Endothelial cell of umbilical vein (primary cell): Measurements from ENCODE around the gene TRPM5. TPM values are rescaled to one million over a fixed set of nuclear protein-coding genes. Genes with fewer than 3 reads are reported as not detected.

Experiments
- BruUV-seq: library from RNA; stranded (reverse); fragments of 400-500 nt; replicated peaks from 2 replicates; lab custom pipeline; 2021; lab: Mats Ljungman, UMichigan
- CTCF ChIA-PET: fragments of 300-600, 350-600 bp; sonication (Branson Sonifier 250); formaldehyde crosslinking; loops from one replicate; lab custom pipeline; 2021; ENCODE audit warnings: antibody characterized with exemption, inconsistent platforms; lab: Charles Lee
- POLR2A ChIA-PET: fragments of 300-600, 350-600 bp; sonication (Branson Sonifier 250); formaldehyde crosslinking; loops from one replicate; lab custom pipeline; 2021; ENCODE audit warnings: antibody characterized with exemption, inconsistent platforms; lab: Charles Lee
- DNase-seq: peaks from one replicate; pipeline ENCODE4 v3.0.0-alpha.2; 2011; ENCODE audit warnings: low read depth, low spot score
- FAIRE-seq: peaks from 2 replicates; lab custom pipeline; 2011; peaks lifted over from hg19 to GRCh38; lab: Jason Lieb, UNC
- H2AFZ ChIP-seq: 2 replicates; pipeline ENCODE4 v1.6.0; 2012; ENCODE audit warnings: low read depth, low read length, control low read depth, inconsistent platforms
- H3K27ac ChIP-seq: 2 replicates; pipeline ENCODE4 v1.5.1; 2011; ENCODE audit warnings: low read depth, mild to moderate bottlenecking, control low read depth, low read length, moderate library complexity; ENCODE audit not compliant: insufficient read depth
- H3K27me3 ChIP-seq, 2 experiments: 2 replicates each; pipeline versions ENCODE4 v1.6.0 to v1.6.1; 2011; ENCODE audit warnings: low read length in 2 of 2, mixed read lengths in 1 of 2; ENCODE audit not compliant: control insufficient read depth in 2 of 2, insufficient read depth in 2 of 2
- H3K36me3 ChIP-seq, 2 experiments: 2 replicates in 1 of 2; 3 replicates in 1 of 2; pipeline ENCODE4 v1.5.1; 2011; ENCODE audit warnings: low read length in 2 of 2, mild to moderate bottlenecking in 1 of 2, moderate library complexity in 1 of 2; ENCODE audit not compliant: control insufficient read depth in 2 of 2, insufficient read depth in 2 of 2; ENCODE audit errors: extremely low read depth in 1 of 2
- H3K4me1 ChIP-seq: 3 replicates; pipeline ENCODE4 v1.5.1; 2011; ENCODE audit warnings: mild to moderate bottlenecking, low read length; ENCODE audit not compliant: control insufficient read depth, insufficient read depth; ENCODE audit errors: extremely low read depth
- H3K4me2 ChIP-seq: 2 replicates; pipeline ENCODE4 v1.6.1; 2011; ENCODE audit warnings: low read length, control low read depth, mixed read lengths; ENCODE audit not compliant: insufficient read depth
- H3K4me3 ChIP-seq, 3 experiments: fragments of 200-600 bp in 1 of 3; sonication (generic), shearing (Covaris generic) in 1 of 3; replicated peaks in 1 of 3; 2 replicates each; pipeline ENCODE4 v1.5.1; 2011 to 2016; ENCODE audit warnings: control low read depth in 3 of 3, low read length in 3 of 3, mild to moderate bottlenecking in 2 of 3, inconsistent platforms in 1 of 3, low read depth in 1 of 3, moderate library complexity in 1 of 3; ENCODE audit not compliant: insufficient read depth in 1 of 3
- H3K79me2 ChIP-seq: 2 replicates; pipeline ENCODE4 v1.6.0; 2012; ENCODE audit warnings: low read length, inconsistent platforms; ENCODE audit not compliant: control insufficient read depth, insufficient read depth
- H3K9ac ChIP-seq: replicated peaks from 2 replicates; pipeline ENCODE3; 2011; ENCODE audit warnings: low read length, control low read depth; ENCODE audit not compliant: insufficient read depth; ENCODE audit errors: extremely low read depth
- H3K9me1 ChIP-seq: replicated peaks from 3 replicates; pipeline ENCODE4 v1.6.0; 2011; ENCODE audit warnings: mild to moderate bottlenecking, low read length; ENCODE audit not compliant: control insufficient read depth, insufficient read depth; ENCODE audit errors: extremely low read depth
- H3K9me3 ChIP-seq: replicated peaks from 2 replicates; pipeline ENCODE4 v1.5.1; 2012; ENCODE audit warnings: low read length, inconsistent platforms; ENCODE audit not compliant: control insufficient read depth, insufficient read depth
- H4K20me1 ChIP-seq: replicated peaks from 2 replicates; pipeline ENCODE3; 2011; ENCODE audit warnings: mild to moderate bottlenecking, low read length; ENCODE audit not compliant: control insufficient read depth, insufficient read depth; ENCODE audit errors: extremely low read depth
- CTCF ChIP-seq, 2 donors: IDR thresholded peaks; 1 replicate in 1 of 2; 2 replicates in 1 of 2; pipeline ENCODE4 v1.5.1; 2011; ENCODE audit warnings: low read length in 2 of 2, mild to moderate bottlenecking in 2 of 2, moderate library complexity in 2 of 2, control low read depth in 1 of 2, inconsistent platforms in 1 of 2, low read depth in 1 of 2; ENCODE audit not compliant: insufficient read depth in 1 of 2; ENCODE audit errors: extremely low read depth in 1 of 2
- EZH2 ChIP-seq: IDR thresholded peaks from 2 replicates; pipeline ENCODE4 v1.6.1; 2012; ENCODE audit warnings: borderline replicate concordance, low read depth, mild to moderate bottlenecking, moderate library complexity, low read length, inconsistent platforms; ENCODE audit not compliant: severe bottlenecking
- FOS ChIP-seq: IDR thresholded peaks from 2 replicates; pipeline ENCODE4 v1.6.1; 2011; ENCODE audit warnings: mild to moderate bottlenecking, low read length, moderate library complexity, borderline replicate concordance; ENCODE audit not compliant: insufficient read depth
- GATA2 ChIP-seq: IDR thresholded peaks from 2 replicates; pipeline ENCODE4 v1.7.0; 2011; ENCODE audit warnings: low read depth, mild to moderate bottlenecking, moderate library complexity, mixed read lengths, low read length; ENCODE audit not compliant: insufficient read length, insufficient read depth
- JUN ChIP-seq: IDR thresholded peaks from 2 replicates; pipeline ENCODE4 v1.6.1; 2011; ENCODE audit warnings: borderline replicate concordance, low read depth; ENCODE audit not compliant: insufficient read length, insufficient read depth
- MAX ChIP-seq: IDR thresholded peaks from 2 replicates; pipeline ENCODE4 v1.6.1; 2011; ENCODE audit not compliant: insufficient read depth, insufficient read length
- MYC ChIP-seq: IDR thresholded peaks from one replicate; pipeline ENCODE4 v1.6.1; 2011; ENCODE audit warnings: mild to moderate bottlenecking, low read depth, low read length
- POLR2A ChIP-seq: IDR thresholded peaks from 2 replicates; pipeline ENCODE4 v1.6.1; 2012; ENCODE audit warnings: low read depth, mild to moderate bottlenecking, control low read depth, low read length
- POLR2AphosphoS5 ChIP-seq: IDR thresholded peaks from 2 replicates; pipeline ENCODE4 v1.6.1; 2012; ENCODE audit warnings: low read depth, mild to moderate bottlenecking, control low read depth, low read length, moderate library complexity; ENCODE audit not compliant: insufficient read depth
- dilution Hi-C: fragments of 300-500 bp; cut with MboI; formaldehyde crosslinking; loops from one replicate; pipeline ENCODE4 v1.15.0; 2019; ENCODE audit warnings: low sequenced_read_pairs; ENCODE audit not compliant: extremely low pct_ligation_motif_present
- intact Hi-C: fragments of 100-400 bp; cut with micrococcal nuclease; formaldehyde crosslinking; loops from one replicate; pipeline ENCODE4 v1.10.0; 2022
- polyA plus RNA-seq, 4 experiments: library from polyadenylated mRNA; depleted of rRNA in 3 of 4; stranded (reverse) in 3 of 4; unstranded in 1 of 4; fragments of >200 nt; gene quantifications; 2 replicates each; pipeline versions ENCODE4 v1.2.1 to v1.2.3, GENCODE V29; 2011 to 2012; ENCODE audit warnings: missing spikeins in 1 of 4
- total RNA-seq: library from RNA; stranded (reverse); gene quantifications from 2 replicates; pipeline ENCODE4 v1.2.3, GENCODE V29; 2021

Gene TRPM5
- total and polyA plus RNA-seq, 2 donors (not counting 3 experiments of a cell fraction or from before 2014, with no cell fraction given) = not detected

DNA sequence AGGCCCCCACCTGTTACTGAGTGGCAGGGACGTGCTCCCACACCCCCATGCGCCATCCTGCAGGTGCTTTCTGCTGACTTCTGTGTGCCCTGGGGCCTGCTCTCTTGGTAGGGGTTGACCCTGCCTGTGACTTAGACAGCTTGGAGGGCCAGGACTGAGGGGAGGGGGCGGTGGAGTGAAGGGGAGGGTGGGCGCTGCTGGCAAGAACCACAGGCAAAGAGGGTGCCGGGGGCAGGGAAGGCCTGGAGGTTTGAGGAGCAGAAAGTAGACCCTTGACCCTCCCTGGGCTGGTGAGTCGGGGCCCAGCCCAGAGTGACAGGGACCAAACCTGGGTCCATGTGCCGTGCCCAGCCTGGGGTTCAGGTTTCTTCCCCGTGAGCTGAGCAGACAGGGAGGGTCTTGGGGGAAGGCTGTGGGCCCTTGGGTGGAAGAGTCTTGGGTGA is 18.2 kb upstream of the TRPM5 start:
- DNase-seq (no peak), FAIRE-seq (no peak)
- dilution Hi-C loops (no loop called here), intact Hi-C loops (no loop called here)
- ChIA-PET POLR2A (no interaction called here), CTCF (no interaction called here)
- H3K9me3 ChIP-seq = no peaks in the 10 kb centered on the region
- no peaks in the 10 kb centered on the region for H3K79me2 ChIP-seq
- no peak overlapping the region for H3K4me2 ChIP-seq
- no peak overlapping the region for H3K27ac ChIP-seq
- no peak overlapping the region for H3K4me3 ChIP-seq
- no peaks in the 10 kb centered on the region for H3K4me1 ChIP-seq
- no peaks in the 10 kb centered on the region for H4K20me1 ChIP-seq
- H3K36me3 ChIP-seq = no peaks in the 10 kb centered on the region
- TF ChIP-seq JUN (no peak), EZH2 (no peak), MYC (no peak), FOS (no peak), POLR2AphosphoS5 (no peak), MAX (no peak), CTCF (IDR thresholded peaks at IDR 0.05; ENCODE audit: extremely low read depth in 1 of 2, insufficient read depth in 1 of 2, low read depth in 1 of 2, low read length in 2 of 2) (no peak), GATA2 (no peak), POLR2A (no peak)
- no TSS peak for BruUV-seq
- H3K27me3 ChIP-seq = no peaks in the 10 kb centered on the region
- H2AFZ ChIP-seq = no peak overlapping the region
- no peak overlapping the region for H3K9ac ChIP-seq
- no peaks in the 10 kb centered on the region for H3K9me1 ChIP-seq
